HG03442 (cell line): ENCODE results near the gene AMZ1.
"Not testable (repeated sequence)": the region's sequence is repeated elsewhere in the genome, so short reads cannot be mapped to it uniquely, and the experiment has no call there.

Source experiments
- ATAC-seq: cut with Tn5 transposase; IDR thresholded peaks from one replicate; pipeline ENCODE4 v1.9.1; 2021; ENCODE audit warnings: mild to moderate bottlenecking, moderate library complexity; ENCODE audit not compliant: unreplicated experiment

Gene AMZ1

GRCh38 chr7:2725178-2726105 lies 37.4 kb downstream of the AMZ1 start:
- no peak for ATAC-seq

GRCh38 chr7:2726316-2727018 lies 38.5 kb downstream of the AMZ1 start:
- ATAC-seq, result no peak

- ATAC-seq, result not testable (repeated sequence)
Observed at GRCh38 chr7:2727206-2727605, 39.2 kb downstream of the AMZ1 start.

GRCh38 chr7:2728316-2729030 lies 40.5 kb downstream of the AMZ1 start:
- ATAC-seq, result no peak

- ATAC-seq, result no peak
Observed at GRCh38 chr7:2729031-2729892, 41.3 kb downstream of the AMZ1 start.

GRCh38 chr7:2729893-2730716 lies 42.1 kb downstream of the AMZ1 start:
- ATAC-seq, result no peak

- no peak for ATAC-seq
Observed at GRCh38 chr7:2730846-2731770, 43.1 kb downstream of the AMZ1 start.

- no peak for ATAC-seq
Observed at GRCh38 chr7:2732388-2732787, 44.4 kb downstream of the AMZ1 start.

- ATAC-seq, result no peak
Observed at GRCh38 chr7:2732959-2733584, 45.1 kb downstream of the AMZ1 start.

- no peak for ATAC-seq
Observed at GRCh38 chr7:2734084-2734686, 46.2 kb downstream of the AMZ1 start.

- no peak for ATAC-seq
Observed at GRCh38 chr7:2734751-2735571, 47.0 kb downstream of the AMZ1 start.

- ATAC-seq, result no peak
Observed at GRCh38 chr7:2735744-2736143, 47.7 kb downstream of the AMZ1 start.

- no peak for ATAC-seq
Observed at GRCh38 chr7:2736411-2736914, 48.5 kb downstream of the AMZ1 start.

GRCh38 chr7:2737005-2737743 lies 49.2 kb downstream of the AMZ1 start:
- not testable (repeated sequence) for ATAC-seq

- no peak for ATAC-seq
Observed at GRCh38 chr7:2737771-2738540, 50.0 kb downstream of the AMZ1 start.
